Muscle layer of duodenum (tissue), 2 donors: ENCODE data around the gene SLC25A6.
"Not testable (repeated sequence)": the region's sequence is repeated elsewhere in the genome, so short reads cannot be mapped to it uniquely, and the experiment has no call there.

ENCODE experiments used
- H3K27ac ChIP-seq: one replicate; pipeline ENCODE4 v1.7.0; 2013; ENCODE audit warnings: mild to moderate bottlenecking, low read length
- H3K27me3 ChIP-seq: one replicate; pipeline ENCODE4 v1.7.0; 2013; ENCODE audit warnings: low read depth, mild to moderate bottlenecking, control low read depth, low read length
- H3K36me3 ChIP-seq, 2 donors: one replicate each; pipeline ENCODE4 v1.7.0; 2013; ENCODE audit warnings: low read length in 2 of 2, control low read depth in 1 of 2, mild to moderate bottlenecking in 1 of 2; ENCODE audit not compliant: insufficient read depth in 2 of 2, control insufficient read depth in 1 of 2
- H3K4me1 ChIP-seq, 2 donors: one replicate each; pipeline ENCODE4 v1.7.0; 2013; ENCODE audit warnings: low read length in 2 of 2, mild to moderate bottlenecking in 2 of 2, control low read depth in 1 of 2, moderate library complexity in 1 of 2; ENCODE audit not compliant: insufficient read depth in 2 of 2, control insufficient read depth in 1 of 2
- H3K4me3 ChIP-seq, 2 donors: one replicate each; pipeline ENCODE4 v1.7.0; 2013; ENCODE audit warnings: low read length in 2 of 2, low read depth in 1 of 2, mild to moderate bottlenecking in 1 of 2
- H3K9me3 ChIP-seq, 2 donors: one replicate each; pipeline ENCODE4 v1.7.0; 2013; ENCODE audit warnings: low read length in 2 of 2, control low read depth in 1 of 2, mild to moderate bottlenecking in 1 of 2; ENCODE audit not compliant: control insufficient read depth in 1 of 2
- donor health status: healthy.

The SLC25A6 gene

DNA sequence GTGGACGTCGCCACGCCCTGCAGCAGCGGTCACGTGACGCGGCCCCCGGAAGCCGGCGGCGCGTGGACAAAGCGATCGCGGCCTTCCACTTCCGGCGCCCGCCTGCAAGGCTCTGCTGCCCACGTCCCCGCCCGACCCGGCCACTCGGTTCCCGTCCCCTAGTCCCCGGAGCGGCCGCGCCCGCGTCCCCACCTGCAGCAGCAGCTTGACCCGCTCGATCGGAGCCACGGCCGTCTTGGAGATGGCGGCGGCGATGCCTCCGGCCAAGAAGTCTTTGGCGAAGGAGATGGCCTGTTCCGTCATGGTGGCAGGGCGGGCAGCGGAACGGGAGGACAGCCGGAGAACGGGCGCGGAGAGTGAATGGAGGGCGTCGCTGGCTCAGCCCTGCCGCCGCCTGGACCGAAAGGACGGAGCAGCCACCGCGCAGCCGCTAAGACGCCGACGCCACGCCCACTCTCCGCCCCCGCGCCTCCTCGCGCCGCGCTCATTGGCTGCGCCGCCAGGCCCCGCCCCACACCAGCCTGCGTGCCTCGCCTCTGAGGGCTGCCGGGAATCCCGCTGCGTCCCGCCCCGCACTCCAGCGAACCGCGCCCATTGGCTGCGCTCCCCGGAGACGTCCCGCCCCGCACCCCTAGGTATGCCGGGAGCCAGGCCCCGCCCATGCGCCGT is at the start of gene SLC25A6:
Gene SLC25A6 (minus strand): TSS at position 407 of the 669 bp plus-strand sequence. CDS start 104 bp downstream, at position 303.
- peaks cover 3 to 48% of the 10 kb centered on the region in 2 donors for H3K4me1 ChIP-seq
- H3K27me3 ChIP-seq = no peaks in the 10 kb centered on the region
- H3K9me3 ChIP-seq = no peaks in the 10 kb centered on the region
- H3K27ac ChIP-seq = peak within 1 kb of the TSS; percentile 85
- peaks cover 21 to 45% of the 10 kb centered on the region in 2 donors for H3K36me3 ChIP-seq
- H3K4me3 ChIP-seq = peak within 1 kb of the TSS; percentile 100

DNA sequence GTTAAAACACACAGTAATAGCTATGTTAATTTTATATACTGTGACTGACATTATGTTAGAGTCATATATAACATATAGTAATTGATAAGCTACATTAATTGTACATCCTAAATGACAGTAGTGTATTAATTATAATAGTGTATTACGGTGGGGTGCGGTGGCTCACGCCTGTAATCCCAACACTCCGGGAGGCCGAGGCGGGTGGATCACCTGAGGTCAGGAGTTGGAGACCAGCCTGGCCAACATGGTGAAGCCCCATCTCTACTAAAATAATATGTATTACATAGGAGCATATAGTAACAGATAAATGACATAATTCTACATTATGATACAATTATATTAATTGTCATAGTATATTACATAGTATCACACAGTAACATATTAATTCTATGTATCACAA is 48.6 kb upstream of the SLC25A6 start:
- H3K4me3 ChIP-seq = no peak overlapping the region
- H3K27me3 ChIP-seq = no peaks in the 10 kb centered on the region
- H3K27ac ChIP-seq = no peak overlapping the region
- H3K4me1 ChIP-seq = no peaks in the 10 kb centered on the region
- no peaks in the 10 kb centered on the region for H3K9me3 ChIP-seq
- peaks cover 11 to 45% of the 10 kb centered on the region in 2 donors for H3K36me3 ChIP-seq

DNA sequence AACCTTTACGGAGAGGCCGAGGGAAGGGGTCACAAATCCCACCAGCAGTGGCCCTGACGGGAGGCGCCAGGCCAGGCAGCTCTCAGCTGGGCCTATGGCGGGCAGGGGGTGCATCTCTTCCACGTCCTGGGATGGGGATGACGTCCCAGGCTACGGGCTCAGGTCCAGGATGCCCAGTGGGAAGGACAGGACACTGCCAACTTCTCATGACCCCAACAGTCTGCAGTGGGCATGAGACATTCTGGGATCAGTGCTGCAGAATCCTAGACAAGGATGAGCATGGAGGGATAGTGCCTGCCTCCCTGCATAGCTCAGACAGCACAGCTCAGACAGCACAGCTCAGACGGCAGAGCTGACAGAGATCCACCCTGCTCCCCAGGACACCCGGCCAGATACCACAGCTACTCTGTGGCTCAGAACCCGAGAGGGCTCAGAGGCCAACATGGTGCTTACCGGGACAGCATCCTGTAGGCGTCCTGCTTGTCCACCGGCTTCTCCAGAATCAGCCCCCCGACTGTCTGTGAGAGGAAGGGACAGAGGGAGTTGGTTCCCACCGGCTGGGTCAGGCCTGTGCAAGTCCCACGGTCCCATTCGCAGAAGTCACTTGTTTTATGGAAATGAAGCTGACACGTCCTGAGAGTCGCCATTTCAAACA is 43.5 kb upstream of the SLC25A6 start:
- peaks cover 16 to 59% of the 10 kb centered on the region in 2 donors for H3K36me3 ChIP-seq
- H3K9me3 ChIP-seq = no peaks in the 10 kb centered on the region
- H3K27me3 ChIP-seq = no peaks in the 10 kb centered on the region
- no peak overlapping the region for H3K27ac ChIP-seq
- no peaks in the 10 kb centered on the region for H3K4me1 ChIP-seq
- no peak overlapping the region for H3K4me3 ChIP-seq

DNA sequence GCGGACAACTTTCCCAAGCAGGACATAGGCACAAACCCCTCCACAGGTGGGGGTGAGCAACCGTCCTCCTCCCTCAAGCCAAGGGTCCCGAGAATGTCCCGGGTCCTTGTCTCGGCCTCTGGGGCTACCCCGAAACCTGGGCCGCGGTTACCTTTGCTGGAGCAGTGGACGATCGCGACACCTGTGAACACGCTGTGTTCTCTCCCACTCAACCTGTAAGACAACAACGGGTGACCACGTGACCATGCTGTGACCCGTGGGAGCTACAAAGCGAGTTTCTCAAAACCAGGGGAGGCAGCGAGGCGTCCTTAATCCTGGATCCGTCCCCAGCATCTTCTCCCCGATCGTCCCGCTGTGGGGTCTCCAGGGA is 42.9 kb upstream of the SLC25A6 start:
- no peak overlapping the region for H3K4me3 ChIP-seq
- no peaks in the 10 kb centered on the region for H3K27me3 ChIP-seq
- peaks cover 16 to 59% of the 10 kb centered on the region in 2 donors for H3K36me3 ChIP-seq

DNA sequence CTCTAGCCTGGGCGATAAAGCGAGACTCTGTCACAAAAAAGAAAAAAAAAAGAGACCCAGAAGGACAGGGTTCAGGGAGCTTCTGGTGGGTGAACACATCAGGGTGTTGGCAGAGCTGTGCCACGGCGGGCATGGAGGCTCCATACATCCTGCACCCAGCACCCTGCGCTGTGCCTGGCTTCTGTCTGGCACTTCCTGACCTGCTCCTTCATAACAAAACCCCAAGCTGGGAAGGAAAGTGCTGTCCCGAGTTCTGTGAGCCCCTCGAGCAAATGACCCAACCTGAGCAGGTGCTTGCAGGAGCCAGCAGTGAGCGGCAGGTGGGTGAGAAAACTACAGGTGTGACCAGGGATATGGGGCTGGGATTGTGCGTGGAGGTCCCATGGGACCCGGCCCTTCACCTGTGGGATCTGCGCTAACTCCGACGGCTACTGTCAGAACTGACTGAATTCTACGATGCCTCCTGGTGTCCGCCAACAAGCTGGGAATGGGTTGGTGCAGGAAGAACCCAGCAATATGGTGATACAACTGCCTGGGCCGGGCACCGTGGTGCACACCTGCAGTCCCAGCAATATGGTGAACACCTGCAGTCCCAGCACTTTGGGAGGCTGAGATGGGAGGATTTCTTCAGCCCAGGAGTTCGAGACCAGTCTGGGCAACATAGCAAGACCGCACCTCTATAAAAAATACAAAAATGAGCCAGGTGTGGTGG is 41.9 kb upstream of the SLC25A6 start:
- Histone ChIP-seq H3K9me3 (no peaks in the 10 kb centered on the region), H3K4me3 (no peak overlapping the region), H3K4me1 (no peaks in the 10 kb centered on the region), H3K27ac (no peak overlapping the region), H3K27me3 (no peaks in the 10 kb centered on the region), H3K36me3 (peaks cover 16 to 52% of the 10 kb centered on the region in 2 donors)

More for the DNA sequence above, 42.9 kb upstream of the SLC25A6 start:
- Histone ChIP-seq H3K4me1 (no peaks in the 10 kb centered on the region), H3K27ac (no peak overlapping the region), H3K9me3 (no peaks in the 10 kb centered on the region)

DNA sequence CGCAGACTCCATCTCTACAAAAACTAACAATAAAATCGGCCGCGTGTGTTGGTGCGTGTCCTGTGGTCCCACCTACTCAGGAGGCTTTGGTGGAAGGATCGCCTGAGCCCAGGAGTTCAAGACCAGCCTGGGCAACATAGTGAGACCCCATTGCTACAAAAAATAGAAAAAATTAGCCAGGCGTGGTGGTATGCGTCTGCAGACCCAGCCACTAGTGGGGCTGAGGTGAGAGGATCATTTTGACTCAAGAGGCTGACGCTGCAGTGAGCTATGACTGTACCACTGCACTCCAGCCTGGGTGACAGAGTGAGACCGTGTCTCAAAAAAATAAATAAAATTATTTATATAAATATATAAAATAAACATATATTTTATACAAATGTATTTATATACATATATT is 38.5 kb upstream of the SLC25A6 start:
- no peaks in the 10 kb centered on the region for H3K4me1 ChIP-seq
- no peak overlapping the region for H3K4me3 ChIP-seq
- H3K9me3 ChIP-seq = no peaks in the 10 kb centered on the region
- peaks cover 5 to 43% of the 10 kb centered on the region in 2 donors for H3K36me3 ChIP-seq
- H3K27ac ChIP-seq = no peak overlapping the region
- no peaks in the 10 kb centered on the region for H3K27me3 ChIP-seq

DNA sequence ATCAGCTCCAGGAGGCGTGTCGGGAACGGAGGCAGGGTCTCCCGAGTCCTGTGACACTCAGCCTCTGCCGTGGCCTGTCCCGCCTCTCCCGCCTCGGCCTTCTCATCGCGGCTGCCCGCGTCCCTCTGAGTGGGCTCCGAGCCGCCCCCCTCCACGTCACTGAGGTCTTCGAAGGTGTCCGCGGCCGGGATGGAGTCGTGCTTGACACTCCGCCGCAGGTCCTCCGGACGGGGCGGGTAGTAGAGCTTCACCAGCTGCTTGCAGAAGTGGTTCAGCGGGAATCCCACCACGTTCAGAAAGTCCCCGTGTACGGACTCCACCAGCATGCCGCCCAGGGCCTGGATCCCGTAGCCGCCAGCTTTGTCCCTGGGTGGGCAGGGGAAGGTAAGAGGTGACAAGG is 35.8 kb upstream of the SLC25A6 start:
- H3K27ac ChIP-seq = no peak overlapping the region
- H3K4me1 ChIP-seq = no peaks in the 10 kb centered on the region
- no peaks in the 10 kb centered on the region for H3K9me3 ChIP-seq
- H3K4me3 ChIP-seq = no peak overlapping the region
- H3K27me3 ChIP-seq = no peaks in the 10 kb centered on the region
- peaks cover 7 to 43% of the 10 kb centered on the region in 2 donors for H3K36me3 ChIP-seq

DNA sequence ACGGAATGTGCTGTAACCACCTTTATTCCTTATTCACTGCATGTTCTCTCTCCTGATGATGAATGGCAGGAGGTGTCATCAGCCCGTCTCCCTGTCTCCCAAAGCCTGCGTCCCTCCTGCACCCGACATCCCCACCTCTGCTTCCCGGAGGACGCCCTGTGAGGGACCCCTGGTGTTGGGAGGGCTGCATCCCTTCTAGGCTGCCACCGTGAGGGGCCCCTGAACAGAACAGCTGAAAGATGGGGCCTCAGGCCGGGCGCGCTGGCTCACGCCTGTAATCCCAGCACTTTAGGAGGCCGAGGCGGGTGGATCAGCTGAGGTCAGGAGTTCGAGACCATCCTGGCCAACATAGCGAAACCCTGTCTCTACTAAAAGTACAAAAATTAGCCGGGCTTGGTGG is 34.4 kb upstream of the SLC25A6 start:
- H3K27me3 ChIP-seq, H3K27ac ChIP-seq, H3K4me3 ChIP-seq, H3K4me1 ChIP-seq: not testable (repeated sequence)
- Histone ChIP-seq H3K36me3 (peaks cover 11 to 52% of the 10 kb centered on the region in 2 donors), H3K9me3 (peaks cover 0 to 13% of the 10 kb centered on the region in 2 donors)

DNA sequence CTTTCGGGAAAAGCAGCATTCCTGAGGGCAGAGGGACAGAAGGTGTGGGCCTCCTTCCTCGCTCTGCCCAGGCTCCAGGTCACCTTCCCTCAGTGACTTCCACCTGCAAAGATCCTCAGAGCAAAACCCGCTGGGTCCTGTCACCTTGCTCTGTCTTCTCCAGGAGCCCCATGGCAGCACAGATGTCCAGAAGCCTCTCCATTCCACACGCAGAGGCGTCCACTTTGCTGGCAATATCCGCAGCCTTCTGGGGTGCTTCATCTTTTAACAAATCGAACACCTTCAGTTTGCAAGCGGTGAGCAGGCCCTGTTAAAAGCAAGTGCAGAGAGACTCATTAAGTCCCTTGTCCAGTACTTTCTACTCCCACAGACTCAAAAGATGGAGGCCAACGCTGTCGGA is 33.5 kb upstream of the SLC25A6 start:
- H3K36me3 ChIP-seq = peaks cover 14 to 58% of the 10 kb centered on the region in 2 donors

DNA sequence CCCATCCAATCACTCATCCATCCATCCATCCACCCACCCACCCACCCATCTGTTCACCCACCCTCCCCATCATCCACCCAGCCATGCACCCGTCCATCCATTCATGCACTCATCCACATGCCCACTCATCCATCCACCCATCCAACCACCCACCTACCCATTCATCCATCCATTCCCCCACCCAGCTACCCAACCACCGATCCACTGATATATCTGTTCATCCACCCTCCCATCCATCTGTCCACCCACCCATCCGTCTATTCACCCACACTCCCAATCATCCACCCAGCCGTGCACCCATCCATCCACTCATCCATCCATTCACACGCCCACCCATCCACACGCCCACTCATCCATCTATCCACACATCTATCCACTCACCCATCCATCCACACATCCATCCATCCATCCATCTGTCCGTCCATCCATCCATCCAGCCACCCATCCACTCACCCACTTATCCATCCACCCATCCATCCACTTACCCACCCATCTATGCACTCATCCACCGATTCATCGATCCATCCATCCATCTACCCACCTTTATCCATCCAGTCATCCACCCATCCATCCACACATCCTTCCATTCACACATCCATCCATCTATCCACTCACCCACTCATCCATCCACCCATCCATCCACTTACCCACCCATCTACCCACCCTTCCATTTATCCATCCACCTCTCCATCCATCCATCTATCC is 32.4 kb upstream of the SLC25A6 start:
- Histone ChIP-seq H3K27me3 (no peaks in the 10 kb centered on the region), H3K27ac (no peak overlapping the region), H3K9me3 (peaks cover 0 to 13% of the 10 kb centered on the region in 2 donors), H3K36me3 (peaks cover 14 to 64% of the 10 kb centered on the region in 2 donors), H3K4me1 (no peaks in the 10 kb centered on the region), H3K4me3 (no peak overlapping the region)

More for the DNA sequence above, 33.5 kb upstream of the SLC25A6 start:
- peaks cover 0 to 13% of the 10 kb centered on the region in 2 donors for H3K9me3 ChIP-seq
- H3K4me3 ChIP-seq = no peak overlapping the region
- H3K27me3 ChIP-seq = no peaks in the 10 kb centered on the region
- H3K4me1 ChIP-seq = no peaks in the 10 kb centered on the region
- H3K27ac ChIP-seq = no peak overlapping the region

DNA sequence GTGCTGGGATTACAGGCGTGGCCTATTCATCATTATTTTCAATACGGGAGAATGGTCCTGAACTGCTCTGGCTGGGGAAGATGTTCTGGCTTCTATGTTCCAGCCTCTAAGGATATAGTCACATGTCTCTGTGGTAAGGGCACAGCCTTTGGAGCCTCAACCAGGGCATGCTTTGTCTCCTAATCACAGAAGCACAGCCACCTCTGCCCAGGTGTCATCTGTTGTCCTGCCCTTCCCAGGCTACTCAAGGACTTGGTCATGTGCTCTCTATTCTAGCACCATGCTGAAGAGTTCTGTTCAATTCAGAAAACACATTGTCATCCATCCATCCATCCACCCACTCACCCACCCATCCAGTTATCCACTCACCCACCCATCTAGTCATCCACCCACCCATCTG is 31.3 kb upstream of the SLC25A6 start:
- Histone ChIP-seq H3K4me3 (no peak overlapping the region), H3K4me1 (no peaks in the 10 kb centered on the region), H3K36me3 (peaks cover 18 to 75% of the 10 kb centered on the region in 2 donors), H3K27me3 (no peaks in the 10 kb centered on the region), H3K9me3 (peaks cover 0 to 16% of the 10 kb centered on the region in 2 donors), H3K27ac (no peak overlapping the region)
